Stimulated activated CD4-positive, alpha-beta T cell treated with anti-CD3 and anti-CD28 coated beads, TNF-alpha, amount 100 ng/mL, for 24 hours (primary cell): Measurements from ENCODE around the gene DRD2.

Experiments
- DNase-seq, 3 experiments: peaks; one replicate each; pipeline ENCODE4 v3.0.0-alpha.2; 2020; ENCODE audit warnings: low read depth in 3 of 3

DRD2 gene

DNA sequence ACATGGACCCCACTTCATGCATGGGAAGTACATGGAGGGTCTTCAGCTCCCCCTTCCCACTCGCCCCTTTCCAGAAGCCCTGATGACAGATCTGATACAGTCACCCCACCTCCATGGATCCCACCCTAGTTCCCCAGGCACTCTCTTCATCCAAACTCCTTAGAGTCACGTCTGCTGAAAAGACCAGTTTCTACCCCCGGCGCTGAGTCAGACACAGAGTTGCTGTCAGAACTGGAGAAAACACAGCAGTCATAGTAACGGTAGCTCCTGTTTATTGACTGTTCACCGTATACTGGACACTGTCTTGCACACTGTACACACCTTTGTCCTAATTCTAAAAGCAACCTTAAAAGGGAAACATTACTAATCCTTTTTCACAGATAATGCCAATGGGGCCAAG is 29.1 kb downstream of the DRD2 start:
- no peak for DNase-seq

DNA sequence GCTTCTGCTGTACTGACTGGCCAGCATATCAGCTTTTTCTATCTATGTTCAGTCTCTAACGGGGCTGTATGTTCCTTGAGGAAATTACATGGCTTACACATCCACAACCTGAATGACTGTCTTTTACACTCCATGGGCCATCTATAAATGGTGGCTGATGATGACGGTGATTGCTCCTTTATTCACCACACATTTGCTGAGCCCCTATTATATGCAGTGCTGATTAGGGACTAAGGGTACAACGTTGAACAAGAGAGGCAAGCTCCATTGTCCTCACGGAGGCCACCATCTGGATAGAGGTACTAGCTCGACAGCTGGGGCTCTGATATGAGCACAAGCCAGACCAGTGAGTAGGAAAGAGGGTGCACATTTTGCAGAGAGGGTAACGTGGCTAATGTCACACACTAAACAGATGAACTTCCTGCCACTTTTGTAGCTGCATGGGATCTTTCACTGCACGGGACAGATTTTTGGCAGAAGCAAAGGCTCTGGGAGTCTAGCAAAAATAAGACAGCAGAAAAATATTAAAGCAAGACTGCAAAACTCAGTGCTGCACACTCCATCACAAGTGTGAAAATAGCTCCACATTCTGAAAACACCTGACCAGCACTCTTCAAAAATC is 30.6 kb downstream of the DRD2 start:
- no peak for DNase-seq

- DNase-seq: no peak
Observed at GRCh38 chr11:113440816-113441215, 34.4 kb downstream of the DRD2 start.

- DNase-seq: no peak
Observed at GRCh38 chr11:113436672-113437252, 38.4 kb downstream of the DRD2 start.

GRCh38 chr11:113435190-113435968 is 39.8 kb downstream of the DRD2 start:
- no peak for DNase-seq

DNA sequence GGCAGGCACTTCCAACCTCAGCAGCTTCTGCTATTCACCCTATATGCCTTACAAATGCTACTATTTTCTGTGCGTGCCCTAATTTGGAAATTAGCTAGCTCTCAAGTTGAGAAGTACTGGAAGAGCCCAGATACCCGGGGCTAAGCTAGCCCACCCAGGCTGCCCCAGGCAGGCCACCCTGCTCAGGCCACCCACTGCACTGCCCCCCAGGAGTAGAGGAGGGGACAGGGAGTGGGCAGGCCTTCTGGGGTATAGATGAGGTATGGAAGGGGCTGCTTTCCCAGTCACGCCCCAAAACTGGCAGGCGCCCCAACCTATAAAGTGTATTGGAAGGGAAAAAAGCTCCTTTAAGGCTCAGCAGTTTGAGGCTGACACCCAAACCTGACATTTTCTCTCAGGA is 43.5 kb downstream of the DRD2 start:
- DNase-seq: no peak

DNA sequence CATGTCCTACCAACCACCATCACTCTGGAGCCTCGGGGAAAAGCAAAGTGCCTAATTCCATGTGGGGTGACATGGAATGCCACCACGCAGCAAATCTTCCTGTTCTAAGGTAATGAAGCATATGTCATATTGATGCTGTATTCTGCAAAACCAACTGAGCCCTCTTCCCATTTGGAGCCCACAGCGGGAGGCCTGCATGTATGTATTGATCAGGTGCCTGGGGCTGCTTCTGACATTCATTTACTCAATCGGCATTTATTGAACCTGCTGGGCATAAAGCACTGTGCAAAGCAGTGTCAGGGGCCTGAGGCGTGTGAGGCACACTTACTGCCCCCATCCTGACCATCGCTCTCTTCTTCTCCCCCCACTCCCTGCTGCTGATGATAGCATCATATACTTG is 48.5 kb downstream of the DRD2 start:
- DNase-seq: no peak

- no peak for DNase-seq
Observed at GRCh38 chr11:113420808-113421207, 54.4 kb downstream of the DRD2 start.

DNA sequence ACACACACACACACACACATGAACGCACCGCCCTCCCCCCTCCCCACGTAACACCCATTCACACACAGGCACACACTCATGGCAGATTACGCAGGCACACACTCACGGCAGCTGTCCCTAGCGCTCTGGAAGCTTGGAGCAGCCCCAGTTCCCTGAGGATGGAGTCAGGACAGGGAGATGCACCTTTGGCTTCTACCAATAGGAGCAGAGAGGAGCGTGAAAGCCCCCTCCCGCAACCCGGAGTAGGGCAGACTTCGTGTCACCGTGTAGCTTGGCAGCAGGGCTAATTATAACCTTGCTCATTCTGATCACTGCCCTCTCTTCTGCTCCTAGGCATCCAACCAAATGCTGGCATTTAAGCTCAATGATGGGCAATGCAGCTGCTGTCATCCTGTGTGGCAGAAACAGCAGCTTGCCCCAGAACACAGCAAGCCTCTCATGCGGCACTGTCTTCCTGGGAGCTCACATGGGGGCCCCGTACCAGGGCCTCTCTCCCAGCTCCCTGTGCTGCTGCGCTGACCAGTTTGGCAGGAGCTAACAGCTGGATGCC is 55.7 kb downstream of the DRD2 start:
- no peak for DNase-seq

DNA sequence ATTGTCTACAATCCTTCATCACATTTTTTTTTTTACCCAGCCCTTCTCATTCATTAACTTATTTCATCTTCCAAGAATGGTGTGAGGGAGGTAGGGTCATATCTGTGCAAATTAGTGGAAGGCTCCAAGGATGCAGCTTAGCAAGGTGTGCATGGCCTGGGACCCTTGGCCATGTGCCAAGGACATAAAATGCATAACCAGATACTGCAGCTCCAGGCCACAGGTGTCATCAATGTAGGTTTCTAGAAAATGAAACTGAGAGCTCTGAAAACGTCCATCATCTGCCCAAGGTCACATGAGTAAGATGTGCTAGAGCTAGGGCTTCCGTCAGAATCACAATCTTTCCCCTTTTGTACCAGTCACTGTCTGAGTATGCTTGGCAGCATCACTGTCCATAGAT is 57.8 kb downstream of the DRD2 start:
- no peak for DNase-seq

- DNase-seq: no peak
Observed at GRCh38 chr11:113415343-113415742, 59.9 kb downstream of the DRD2 start.

- DNase-seq: no peak
Observed at GRCh38 chr11:113412675-113413074, 62.5 kb downstream of the DRD2 start.

- DNase-seq: no peak
Observed at GRCh38 chr11:113411536-113411935, 63.7 kb downstream of the DRD2 start.

GRCh38 chr11:113410414-113411135 is 64.6 kb downstream of the DRD2 start:
- no peak for DNase-seq

GRCh38 chr11:113409526-113409925 is 65.7 kb downstream of the DRD2 start:
- DNase-seq: no peak

DNA sequence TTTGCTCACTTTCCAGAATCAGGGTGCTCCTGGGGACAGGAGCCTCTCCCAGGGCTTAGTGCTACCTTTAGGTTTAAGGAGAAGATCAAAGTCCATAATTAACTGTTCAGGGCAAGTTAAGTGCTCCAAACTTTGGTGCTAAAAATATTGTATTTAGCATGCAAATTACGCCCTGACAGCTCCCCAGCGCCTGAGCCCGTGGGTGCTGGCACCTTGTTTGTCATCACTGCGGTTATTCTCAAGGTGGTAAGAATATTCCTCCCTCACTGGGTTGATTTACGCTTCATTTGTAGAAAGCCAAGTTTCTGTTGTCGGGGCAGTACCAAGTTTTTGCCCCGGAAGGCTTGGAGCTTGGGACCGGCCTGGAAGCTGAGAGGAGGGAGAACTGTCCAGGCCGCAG is 66.3 kb downstream of the DRD2 start:
- DNase-seq: no peak

DNA sequence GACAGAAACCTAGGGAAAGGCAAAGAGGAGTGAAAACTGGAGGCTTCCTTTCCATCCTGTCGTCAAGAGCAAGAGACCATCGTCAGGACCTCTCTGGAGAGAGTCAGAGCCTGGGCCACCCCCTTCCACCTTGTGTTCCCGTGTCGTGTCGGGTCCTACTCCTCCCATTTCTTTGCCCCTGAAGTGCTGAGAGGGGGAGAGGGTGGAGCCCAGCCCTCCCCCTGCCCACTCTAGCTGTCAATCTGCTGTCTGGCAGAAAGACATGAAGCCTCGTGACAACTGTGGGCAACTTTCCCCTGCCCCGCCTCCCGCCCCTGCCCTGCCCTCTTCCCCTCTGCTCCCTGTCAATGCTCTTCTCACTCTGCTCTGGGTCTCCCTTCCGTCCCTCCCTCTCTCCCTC is 67.0 kb downstream of the DRD2 start:
- DNase-seq: no peak

GRCh38 chr11:113407163-113407562 is 68.0 kb downstream of the DRD2 start:
- DNase-seq: no peak

DNA sequence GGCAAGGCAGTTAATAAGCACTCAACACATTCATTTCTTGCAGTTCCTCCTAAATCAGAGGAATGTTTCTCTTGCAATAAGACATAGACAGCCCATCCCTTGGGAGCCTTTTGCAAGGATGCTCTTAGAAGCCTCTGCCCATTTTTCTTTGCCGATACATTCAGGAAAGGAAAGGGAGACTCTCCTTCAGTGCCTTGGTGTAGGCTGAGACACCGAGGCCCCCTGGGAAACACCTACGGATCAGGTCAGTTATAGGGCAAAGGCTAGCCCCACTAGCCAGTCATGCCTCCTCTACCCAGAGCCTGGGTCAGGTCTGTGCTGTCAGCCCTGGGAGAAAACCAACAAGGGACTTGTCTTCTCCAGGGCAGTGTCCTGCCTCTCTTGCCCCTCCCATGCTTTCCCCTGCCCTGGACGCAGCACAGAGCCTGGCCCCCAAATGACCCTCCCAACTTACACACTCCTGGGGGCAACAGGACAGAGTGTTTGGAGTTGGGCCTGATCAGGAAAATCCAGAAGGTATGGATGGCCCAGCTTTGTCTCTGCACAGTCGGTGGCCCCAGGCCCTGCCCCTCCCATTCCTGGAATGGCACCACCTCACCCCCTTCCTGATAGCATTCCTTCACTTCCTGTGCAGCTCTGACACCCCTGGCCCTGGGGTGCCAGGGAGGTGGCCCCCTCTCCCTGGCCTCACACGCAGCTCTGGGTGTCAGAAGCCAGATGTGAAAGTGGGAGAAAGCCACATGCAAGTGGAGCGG is 69.3 kb downstream of the DRD2 start:
- DNase-seq: no peak

DNA sequence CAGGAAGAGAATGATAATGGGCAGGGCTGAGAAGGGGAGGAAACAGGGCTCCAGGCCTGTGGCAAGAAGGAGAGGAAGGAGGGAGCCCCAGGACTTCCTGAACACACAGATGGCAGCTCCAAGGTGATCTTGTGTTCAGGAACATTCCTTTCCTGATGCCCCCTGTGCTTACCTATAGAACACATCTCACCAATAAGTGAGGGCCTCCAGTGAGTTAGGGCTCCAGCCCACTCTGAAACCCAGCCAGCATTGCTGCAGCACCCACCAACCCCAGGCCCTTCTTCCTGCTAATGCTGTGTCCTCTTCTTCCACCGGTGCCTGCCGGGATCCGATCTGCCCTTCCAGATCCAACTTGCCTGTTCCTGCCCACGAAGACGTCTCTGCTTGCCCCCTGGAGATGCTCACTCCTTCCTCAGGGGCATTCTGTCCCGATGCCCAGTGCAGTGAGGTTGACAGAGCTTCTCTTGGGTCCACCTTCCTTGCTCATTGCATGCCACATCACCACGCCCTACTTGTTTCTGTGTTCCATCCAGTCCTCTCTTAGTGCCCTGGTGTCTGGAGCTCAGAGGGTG is 70.3 kb downstream of the DRD2 start:
- DNase-seq: no peak

- DNase-seq: no peak
Observed at GRCh38 chr11:113401718-113402117, 73.5 kb downstream of the DRD2 start.
